Upper lobe of left lung (tissue), 4 donors: ENCODE measurements around the gene SCCPDH.

Experiments
- EP300 ChIP-seq, 4 donors: sonication (generic); formaldehyde crosslinking; IDR thresholded peaks; one replicate each; pipeline ENCODE4 v1.5.1; 2017; ENCODE audit warnings: antibody characterized with exemption in 4 of 4, control low read depth in 2 of 4
- POLR2A ChIP-seq, 4 donors: fragments of 450-650 bp; IDR thresholded peaks; one replicate each; pipeline ENCODE4 v1.5.1; 2016 to 2017; ENCODE audit warnings: antibody characterized with exemption in 4 of 4, mild to moderate bottlenecking in 2 of 4
- POLR2AphosphoS5 ChIP-seq, 2 donors: sonication (generic); formaldehyde crosslinking; IDR thresholded peaks; one replicate each; pipeline ENCODE4 v1.5.1; 2017; ENCODE audit warnings: antibody characterized with exemption in 2 of 2
- TF ChIP-seq, protein P1 (sequence below), 6 experiments: fragments of 450-650 bp in 4 of 6; fragments of 200-600 bp in 2 of 6; sonication (generic) in 2 of 6; IDR thresholded peaks; one replicate each; pipeline ENCODE4 v1.5.1; 2016 to 2019; ENCODE audit warnings: antibody characterized with exemption in 6 of 6

DNA sequence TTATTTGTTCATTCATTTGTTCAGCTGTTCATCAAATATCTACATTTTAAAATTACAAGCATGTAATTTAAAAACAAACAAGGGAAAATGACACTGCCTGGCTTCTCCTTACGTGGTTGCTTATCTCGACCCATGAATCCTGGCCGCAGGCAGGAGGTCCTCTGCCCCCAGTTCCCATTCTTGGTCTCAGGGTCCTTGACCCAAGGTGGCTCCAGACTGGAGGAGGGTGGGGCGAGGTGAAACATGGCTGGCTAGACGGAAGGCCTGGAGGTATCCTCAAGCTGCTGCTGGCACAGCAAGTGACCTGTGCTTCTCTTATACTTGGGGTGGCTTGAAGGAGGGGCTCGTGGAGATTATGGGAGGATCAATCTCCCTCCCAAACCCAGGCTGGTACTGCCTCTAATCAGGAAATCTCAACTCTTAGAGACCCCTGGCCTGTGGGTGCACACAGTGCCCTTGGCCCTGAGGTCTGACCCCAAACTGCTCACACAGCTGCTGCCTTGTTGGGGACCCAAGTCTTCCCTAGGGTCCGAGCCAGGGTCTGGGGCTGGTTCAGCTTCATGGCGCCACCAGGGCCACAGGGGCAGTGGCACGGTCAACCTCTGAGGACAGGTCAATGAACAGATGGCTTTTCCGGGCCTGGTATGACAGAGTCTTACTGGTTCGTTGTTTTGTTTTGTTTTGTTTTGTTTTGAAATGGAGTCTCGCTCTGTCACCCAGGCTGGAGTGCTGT, 63.7 kb downstream of the SCCPDH start:
- TF ChIP-seq, protein P1, sequence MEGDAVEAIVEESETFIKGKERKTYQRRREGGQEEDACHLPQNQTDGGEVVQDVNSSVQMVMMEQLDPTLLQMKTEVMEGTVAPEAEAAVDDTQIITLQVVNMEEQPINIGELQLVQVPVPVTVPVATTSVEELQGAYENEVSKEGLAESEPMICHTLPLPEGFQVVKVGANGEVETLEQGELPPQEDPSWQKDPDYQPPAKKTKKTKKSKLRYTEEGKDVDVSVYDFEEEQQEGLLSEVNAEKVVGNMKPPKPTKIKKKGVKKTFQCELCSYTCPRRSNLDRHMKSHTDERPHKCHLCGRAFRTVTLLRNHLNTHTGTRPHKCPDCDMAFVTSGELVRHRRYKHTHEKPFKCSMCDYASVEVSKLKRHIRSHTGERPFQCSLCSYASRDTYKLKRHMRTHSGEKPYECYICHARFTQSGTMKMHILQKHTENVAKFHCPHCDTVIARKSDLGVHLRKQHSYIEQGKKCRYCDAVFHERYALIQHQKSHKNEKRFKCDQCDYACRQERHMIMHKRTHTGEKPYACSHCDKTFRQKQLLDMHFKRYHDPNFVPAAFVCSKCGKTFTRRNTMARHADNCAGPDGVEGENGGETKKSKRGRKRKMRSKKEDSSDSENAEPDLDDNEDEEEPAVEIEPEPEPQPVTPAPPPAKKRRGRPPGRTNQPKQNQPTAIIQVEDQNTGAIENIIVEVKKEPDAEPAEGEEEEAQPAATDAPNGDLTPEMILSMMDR (IDR thresholded peaks at IDR 0.05), result no peak
- TF ChIP-seq POLR2AphosphoS5 (IDR thresholded peaks at IDR 0.05) (no peak), POLR2A (IDR thresholded peaks at IDR 0.05) (no peak), EP300 (IDR thresholded peaks at IDR 0.05) (no peak)
